GM12878 (cell line): ENCODE results near the gene TKFC. TPM values are rescaled to one million over a fixed set of nuclear protein-coding genes. Genes with fewer than 3 reads are reported as not detected.

Experiments
- ATAC-seq: fragments of 200-7000 bp; cut with Tn5 transposase; 3 replicates; pipeline ENCODE4 v1.9.1; 2020; ENCODE audit warnings: mild to moderate bottlenecking, moderate library complexity
- BruUV-seq: library from RNA; stranded (reverse); fragments of 400-500 nt; replicated peaks from 2 replicates; lab custom pipeline; 2021; lab: Mats Ljungman, UMichigan
- CTCF ChIA-PET: fragments of 300-600 bp; sonication (Branson Sonifier 250); formaldehyde crosslinking; extraction: SDS; loops from one replicate; lab custom pipeline; 2021; ENCODE audit warnings: inconsistent platforms; lab: Yijun Ruan, JAX
- POLR2A ChIA-PET: fragments of 350-600 bp; formaldehyde crosslinking; extraction: SDS; loops from one replicate; lab custom pipeline; 2021; ENCODE audit warnings: inconsistent platforms; lab: Charles Lee
- RAD21 ChIA-PET: fragments of 300-600 bp; sonication (Branson Sonifier 250); formaldehyde crosslinking; loops from one replicate; lab custom pipeline; 2023; ENCODE audit warnings: antibody characterized with exemption; ENCODE audit not compliant: unreplicated experiment; lab: Charles Lee
- SMC1A ChIA-PET: fragments of 300-600 bp; sonication (Branson Sonifier 250); formaldehyde crosslinking; loops from one replicate; lab custom pipeline; 2023; ENCODE audit not compliant: unreplicated experiment, uncharacterized antibody; lab: Charles Lee
- DNase-seq: peaks from one replicate; pipeline ENCODE4 v3.0.0-alpha.2; 2011; ENCODE audit warnings: low read depth, low spot score
- FAIRE-seq: peaks from 3 replicates; lab custom pipeline; 2011; peaks lifted over from hg19 to GRCh38; lab: Jason Lieb, UNC
- H2AFZ ChIP-seq: 2 replicates; pipeline ENCODE4 v1.6.0; 2011; ENCODE audit warnings: low read depth, low read length, control low read depth; ENCODE audit not compliant: control insufficient read depth
- H3K27ac ChIP-seq: 2 replicates; pipeline ENCODE4 v1.5.1; 2011; ENCODE audit warnings: control low read depth; ENCODE audit not compliant: control insufficient read depth, insufficient read depth
- H3K27me3 ChIP-seq, 2 experiments: replicated peaks in 1 of 2; 2 replicates each; pipeline versions ENCODE4 v1.6.0 to v1.6.1; 2011; ENCODE audit warnings: low read length in 1 of 2; ENCODE audit not compliant: control insufficient read depth in 2 of 2, insufficient read depth in 2 of 2
- H3K36me3 ChIP-seq, 2 experiments: 2 replicates each; pipeline ENCODE4 v1.5.1; 2011; ENCODE audit warnings: low read length in 1 of 2; ENCODE audit not compliant: control insufficient read depth in 2 of 2, insufficient read depth in 2 of 2
- H3K4me1 ChIP-seq: 2 replicates; pipeline ENCODE4 v1.6.1; 2011; ENCODE audit warnings: mild to moderate bottlenecking, low read length, moderate library complexity, mixed read lengths; ENCODE audit not compliant: control insufficient read depth, insufficient read depth
- H3K4me2 ChIP-seq: 2 replicates; pipeline ENCODE4 v1.6.0; 2011; ENCODE audit warnings: control low read depth; ENCODE audit not compliant: control insufficient read depth, insufficient read depth
- H3K4me3 ChIP-seq: fragments of 200-600 bp; sonication (generic); 2 replicates; pipeline ENCODE4 v1.5.1; 2016
- H3K79me2 ChIP-seq: 2 replicates; pipeline ENCODE4 v1.6.0; 2011; ENCODE audit warnings: low read length; ENCODE audit not compliant: control insufficient read depth, insufficient read depth
- H3K9ac ChIP-seq: 2 replicates; pipeline ENCODE4 v1.8.0; 2011; ENCODE audit warnings: low read length, control low read depth, mixed read lengths; ENCODE audit not compliant: control insufficient read depth, insufficient read depth
- H3K9me3 ChIP-seq: replicated peaks from 3 replicates; pipeline ENCODE4 v1.5.1; 2011; ENCODE audit warnings: mild to moderate bottlenecking, low read length; ENCODE audit not compliant: control insufficient read depth, insufficient read depth
- H4K20me1 ChIP-seq: 2 replicates; pipeline ENCODE4 v1.6.0; 2011; ENCODE audit not compliant: control insufficient read depth, insufficient read depth
- CHD4 ChIP-seq: fragments of 200-600 bp; sonication (generic); IDR thresholded peaks from 2 replicates; pipeline ENCODE4 v1.6.1; 2016; ENCODE audit warnings: mild to moderate bottlenecking
- SMARCA5 ChIP-seq: fragments of 450-650 bp; IDR thresholded peaks from 2 replicates; pipeline ENCODE4 v1.6.1; 2017; ENCODE audit warnings: mild to moderate bottlenecking
- WGBS: methylation state at CpG from one replicate; pipeline ENCODE4 v1.1.6; 2016; ENCODE audit warnings: low lambda C conversion rate; ENCODE audit not compliant: insufficient replicate concordance, insufficient coverage; ENCODE audit errors: missing lambda C conversion rate; 5-methylcytosine and 5-hydroxymethylcytosine counted together
- in situ Hi-C: fragments of 300-500 bp; cut with MboI; formaldehyde crosslinking; loops from 9 replicates; pipeline ENCODE4 v1.14.3; 2018; ENCODE audit warnings: mixed read lengths
- intact Hi-C: fragments of 100-400 bp; cut with micrococcal nuclease; formaldehyde crosslinking; loops from one replicate; pipeline ENCODE4 v1.14.2; 2022; ENCODE audit not compliant: unreplicated experiment
- polyA plus RNA-seq, 11 experiments: library from polyadenylated mRNA; depleted of rRNA in 4 of 11; unstranded in 6 of 11; stranded (reverse) in 5 of 11; fragments of >200 nt; fragmentation: Nextera tagmentation in 4 of 11; fragmentation: Illumina TruSeq in 1 of 11; extraction: Ambion mirVana in 4 of 11; extraction: Trizol in 1 of 11; gene quantifications; 1 replicate in 1 of 11; 2 replicates in 10 of 11; pipeline versions ENCODE4 v1.2.1 to v1.2.3, GENCODE V29; 2011 to 2016; ENCODE audit warnings: inconsistent platforms in 2 of 11, missing spikeins in 2 of 11, low read depth in 1 of 11
- total RNA-seq, 4 experiments: library from RNA; depleted of rRNA in 3 of 4; stranded (reverse); fragments of >200 nt in 3 of 4; fragmentation: Illumina TruSeq in 1 of 4; extraction: Trizol in 1 of 4; gene quantifications; 2 replicates each; pipeline versions ENCODE4 v1.2.1 to v1.2.3, GENCODE V29; 2013 to 2021
- TF ChIP-seq, protein P1 (sequence below): IDR thresholded peaks from 2 replicates; pipeline ENCODE4 v1.6.1; 2012; ENCODE audit warnings: low read depth, low read length, improper control_type of control experiment

Gene TKFC
- total and polyA plus RNA-seq, 10 of the 15 experiments (the other 5 are each of a cell fraction or from before 2014, with no cell fraction given): 2.4 to 113 (median 59.0) TPM

DNA sequence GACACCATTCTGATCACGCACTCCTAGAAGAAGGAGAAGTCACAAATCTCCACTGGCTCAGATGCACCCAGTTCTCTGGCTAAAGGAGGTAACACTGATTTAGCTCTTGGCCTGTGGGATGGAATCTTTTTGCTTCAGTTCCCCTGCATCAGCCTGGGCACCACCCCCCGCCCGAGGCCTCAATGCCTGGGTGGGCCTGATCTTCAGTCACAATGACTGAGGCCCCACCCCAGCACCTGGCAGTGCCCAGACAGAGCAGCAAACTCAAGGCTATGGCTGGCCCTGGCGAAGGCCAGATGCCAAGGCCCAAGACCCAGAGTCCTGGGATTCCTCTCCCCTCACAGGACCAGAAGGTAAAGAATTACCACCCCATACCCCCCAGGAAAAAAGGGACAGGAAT, 23.7 kb downstream of the TKFC start:
- H3K9ac ChIP-seq: peak overlapping the region; percentile 69
- peaks cover 33% of the 10 kb centered on the region for H3K79me2 ChIP-seq
- POLR2A ChIA-PET: interaction anchor here (0.5 to 8.7 kb wide), 5 partner anchors 12 to 70 kb away, joined by 5 to 111 read pairs (median 13); partner anchors contain the start of genes DDB1 and TKFC
- CTCF ChIA-PET: interaction anchor here (0.7 to 23.9 kb wide), 8 partner anchors 9 to 449 kb away, joined by 3 to 387 read pairs (median 6); partner anchors contain the start of gene TMEM216
- BruUV-seq: no TSS peak
- RAD21 ChIA-PET: interaction anchor here (0.9 to 13.0 kb wide), 8 partner anchors 12 to 73 kb away, joined by 3 to 172 read pairs (median 6); partner anchors contain the start of genes CPSF7, DDB1, SDHAF2 and TKFC
- no peaks in the 10 kb centered on the region for H3K9me3 ChIP-seq
- peak overlapping the region; percentile 97 for H3K4me2 ChIP-seq
- H3K36me3 ChIP-seq: peaks cover 3 to 19% of the 10 kb centered on the region in 2 experiments
- FAIRE-seq: no peak
- TF ChIP-seq SMARCA5 (peak; percentile 55; the same call in 1 of the 2 replicates), CHD4 (no peak)
- TF ChIP-seq, protein P1, sequence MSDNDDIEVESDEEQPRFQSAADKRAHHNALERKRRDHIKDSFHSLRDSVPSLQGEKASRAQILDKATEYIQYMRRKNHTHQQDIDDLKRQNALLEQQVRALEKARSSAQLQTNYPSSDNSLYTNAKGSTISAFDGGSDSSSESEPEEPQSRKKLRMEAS: 0 out of 2 replicates have a peak, but pooled peaks have one; percentile 7
- H2AFZ ChIP-seq: peak overlapping the region; percentile 46; the same call in 1 of the 2 replicates
- no peaks in the 10 kb centered on the region for H4K20me1 ChIP-seq
- intact Hi-C loops (loop anchor here (2.0 kb wide), 2 partner anchors 20 to 28 kb away; no protein-coding TSS in a partner anchor), in situ Hi-C loops (no loop called here)
- H3K27ac ChIP-seq: peak overlapping the region; percentile 92
- SMC1A ChIA-PET: interaction anchor here (1.0 to 12.8 kb wide), 7 partner anchors 10 to 36 kb away, joined by 3 to 243 read pairs (median 9); partner anchors contain the start of genes DDB1, TKFC and TMEM216
- no peak for DNase-seq
- H3K4me3 ChIP-seq: peak overlapping the region; percentile 54
- H3K4me1 ChIP-seq: peaks cover 34% of the 10 kb centered on the region
- WGBS: 23% methylated on average over 4 of the region's 4 CpGs
- H3K27me3 ChIP-seq: no peaks in the 10 kb centered on the region
- ATAC-seq: peak; percentile 2; the same call in 2 of the 3 replicates
